ENCODE results near the gene PKHD1.

Gene PKHD1

DNA sequence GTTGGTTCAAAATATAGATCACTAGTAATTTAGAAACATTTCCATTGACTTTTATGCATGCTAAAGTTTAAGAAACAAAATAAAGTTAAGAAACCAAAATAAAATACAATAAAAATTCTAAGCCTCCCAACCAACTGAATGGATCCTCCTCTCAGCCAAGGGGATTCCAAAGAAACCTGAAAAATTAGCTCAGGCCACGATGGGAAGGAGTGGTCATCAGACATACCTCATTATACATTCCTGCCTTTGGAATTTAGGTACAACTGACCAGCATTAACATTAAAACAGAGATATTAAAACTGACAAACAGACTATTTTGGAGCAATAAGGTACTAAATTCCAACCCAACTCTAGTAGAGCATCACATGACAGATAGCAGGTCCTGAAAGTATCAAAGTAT is 275.2 kb downstream of the PKHD1 start:
- no peak for DNase-seq (ENCODE audit: low spot score)
- TF ChIP-seq, protein P1, sequence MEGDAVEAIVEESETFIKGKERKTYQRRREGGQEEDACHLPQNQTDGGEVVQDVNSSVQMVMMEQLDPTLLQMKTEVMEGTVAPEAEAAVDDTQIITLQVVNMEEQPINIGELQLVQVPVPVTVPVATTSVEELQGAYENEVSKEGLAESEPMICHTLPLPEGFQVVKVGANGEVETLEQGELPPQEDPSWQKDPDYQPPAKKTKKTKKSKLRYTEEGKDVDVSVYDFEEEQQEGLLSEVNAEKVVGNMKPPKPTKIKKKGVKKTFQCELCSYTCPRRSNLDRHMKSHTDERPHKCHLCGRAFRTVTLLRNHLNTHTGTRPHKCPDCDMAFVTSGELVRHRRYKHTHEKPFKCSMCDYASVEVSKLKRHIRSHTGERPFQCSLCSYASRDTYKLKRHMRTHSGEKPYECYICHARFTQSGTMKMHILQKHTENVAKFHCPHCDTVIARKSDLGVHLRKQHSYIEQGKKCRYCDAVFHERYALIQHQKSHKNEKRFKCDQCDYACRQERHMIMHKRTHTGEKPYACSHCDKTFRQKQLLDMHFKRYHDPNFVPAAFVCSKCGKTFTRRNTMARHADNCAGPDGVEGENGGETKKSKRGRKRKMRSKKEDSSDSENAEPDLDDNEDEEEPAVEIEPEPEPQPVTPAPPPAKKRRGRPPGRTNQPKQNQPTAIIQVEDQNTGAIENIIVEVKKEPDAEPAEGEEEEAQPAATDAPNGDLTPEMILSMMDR (IDR thresholded peaks at IDR 0.05; ENCODE audit: extremely low read depth, insufficient read depth, missing control alignments): no peak
- in situ Hi-C loops (cut with MboI; ENCODE audit: low pct_unique_long_range_greater_than_20kb, low sequenced_read_pairs, unreplicated experiment): no loop called here

DNA sequence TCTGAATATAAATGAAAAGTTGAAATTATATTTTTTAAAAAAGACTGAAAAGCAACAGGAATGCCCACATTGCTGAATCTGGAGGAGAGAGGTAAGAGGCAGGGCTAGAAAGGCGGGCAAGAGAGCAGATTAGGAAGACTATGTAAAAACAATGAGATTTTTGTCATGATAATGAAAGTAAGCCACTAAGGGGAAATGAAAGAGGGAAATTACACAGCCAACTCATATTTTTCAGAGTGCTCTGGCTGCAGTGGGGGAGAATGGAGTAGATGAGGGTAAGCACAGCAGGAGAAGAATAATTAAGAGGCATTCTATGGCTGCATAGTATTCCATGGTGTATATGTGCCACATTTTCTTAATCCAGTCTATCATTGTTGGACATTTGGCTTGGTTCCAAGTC is 281.9 kb downstream of the PKHD1 start:
- TF ChIP-seq, protein P1 (IDR thresholded peaks at IDR 0.05; ENCODE audit: extremely low read depth, insufficient read depth, missing control alignments): no peak
- in situ Hi-C loops (cut with MboI; ENCODE audit: low pct_unique_long_range_greater_than_20kb, low sequenced_read_pairs, unreplicated experiment): no loop called here
- no peak for DNase-seq (ENCODE audit: low spot score)

DNA sequence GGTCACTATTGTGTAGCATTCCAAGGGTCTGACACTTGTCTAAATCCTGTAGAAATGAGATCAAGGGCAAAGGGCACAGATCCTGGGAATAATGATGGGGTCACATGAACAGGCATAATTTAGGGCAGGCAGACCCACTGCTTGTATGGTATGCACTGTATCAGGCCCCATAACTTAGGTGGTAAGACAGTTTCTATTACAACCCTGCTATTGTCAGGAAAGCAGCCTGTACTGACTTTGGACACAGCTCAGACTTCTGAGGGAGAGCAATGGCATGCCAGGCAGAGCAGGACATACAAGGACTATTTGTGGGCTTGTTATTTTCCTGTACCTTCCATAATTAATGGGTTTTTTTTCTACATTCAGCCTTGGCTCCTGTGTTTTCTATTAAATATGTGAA is 286.8 kb downstream of the PKHD1 start:
- TF ChIP-seq, protein P1 (IDR thresholded peaks at IDR 0.05; ENCODE audit: extremely low read depth, insufficient read depth, missing control alignments): no peak
- DNase-seq (ENCODE audit: low spot score): no peak
- in situ Hi-C loops (cut with MboI; ENCODE audit: low pct_unique_long_range_greater_than_20kb, low sequenced_read_pairs, unreplicated experiment): no loop called here

DNA sequence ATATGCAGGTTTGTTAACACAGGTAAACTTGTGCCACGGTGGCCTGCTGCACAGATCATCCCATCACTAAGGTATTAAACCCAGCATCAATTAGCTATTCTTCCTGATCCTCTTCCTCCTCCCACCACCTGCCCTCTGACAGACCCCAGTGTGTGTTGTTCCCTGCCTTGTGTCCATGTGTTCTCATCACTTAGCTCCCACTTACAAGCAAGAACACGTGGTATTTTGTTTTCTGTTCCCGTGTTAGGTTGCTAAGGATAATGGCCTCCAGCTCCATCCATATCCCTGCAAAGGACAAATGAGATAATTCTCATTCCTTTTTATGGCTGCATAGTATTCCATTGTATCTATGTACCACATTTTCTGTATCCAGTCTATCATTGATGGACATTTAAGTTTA is 294.0 kb downstream of the PKHD1 start:
- TF ChIP-seq, protein P1 (IDR thresholded peaks at IDR 0.05; ENCODE audit: extremely low read depth, insufficient read depth, missing control alignments): no peak
- in situ Hi-C loops (cut with MboI; ENCODE audit: low pct_unique_long_range_greater_than_20kb, low sequenced_read_pairs, unreplicated experiment): no loop called here
- no peak for DNase-seq (ENCODE audit: low spot score)

DNA sequence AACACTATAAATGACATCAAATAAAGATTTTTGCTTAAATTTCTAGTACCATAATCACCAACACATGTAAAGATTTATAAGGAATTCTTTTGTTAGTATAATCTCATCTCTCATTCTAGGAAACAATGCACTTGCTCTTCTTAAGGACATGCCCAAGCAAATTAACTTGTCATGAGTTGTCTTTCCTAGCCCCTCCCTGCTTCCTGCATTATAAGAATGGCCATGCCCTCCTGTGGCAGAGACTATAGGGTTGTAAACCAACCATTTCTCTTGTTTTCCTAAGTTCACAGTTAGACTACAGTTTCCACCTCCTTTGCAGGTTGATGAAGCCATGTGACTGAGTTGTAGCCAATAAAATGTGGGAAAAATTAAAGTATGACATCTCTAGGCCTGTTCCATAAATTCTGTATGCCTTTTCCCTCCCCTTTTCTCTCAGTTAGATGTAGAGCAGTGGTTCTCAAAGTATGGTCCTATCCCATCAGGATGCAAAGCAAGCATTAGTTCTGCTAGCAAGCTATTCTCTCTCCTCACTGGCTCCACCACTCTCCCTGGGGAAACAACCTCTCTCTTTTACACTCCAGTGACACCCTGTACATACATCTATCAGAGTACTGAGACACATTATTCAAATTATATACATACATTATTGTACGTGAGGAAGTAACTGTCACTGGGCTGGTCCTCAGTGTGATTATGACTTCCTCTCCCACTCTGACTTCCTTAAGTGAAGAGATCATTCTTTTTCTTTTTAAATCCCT is 295.0 kb downstream of the PKHD1 start:
- no peak for DNase-seq (ENCODE audit: low spot score)
- TF ChIP-seq, protein P1 (IDR thresholded peaks at IDR 0.05; ENCODE audit: extremely low read depth, insufficient read depth, missing control alignments): no peak
- in situ Hi-C loops (cut with MboI; ENCODE audit: low pct_unique_long_range_greater_than_20kb, low sequenced_read_pairs, unreplicated experiment): no loop called here

DNA sequence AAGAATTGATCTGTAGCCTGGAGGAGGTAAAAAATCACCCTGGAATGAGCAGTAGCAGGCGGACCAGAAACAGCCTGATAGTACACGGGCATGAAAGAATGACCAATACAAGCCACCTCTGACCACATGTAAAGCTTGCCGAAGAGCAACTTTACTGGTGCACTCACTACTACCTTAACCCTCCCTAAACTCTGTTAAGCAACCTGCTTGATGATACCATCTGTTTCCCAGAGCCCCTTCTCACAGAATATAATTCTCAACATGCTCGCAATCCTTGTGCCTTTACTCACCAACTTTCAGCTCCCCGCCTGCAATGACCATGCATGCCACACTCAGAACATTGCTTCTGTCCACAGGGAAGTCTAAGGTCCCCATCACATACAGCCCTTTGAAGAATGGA is 296.5 kb downstream of the PKHD1 start:
- TF ChIP-seq, protein P1 (IDR thresholded peaks at IDR 0.05; ENCODE audit: extremely low read depth, insufficient read depth, missing control alignments): no peak
- in situ Hi-C loops (cut with MboI; ENCODE audit: low pct_unique_long_range_greater_than_20kb, low sequenced_read_pairs, unreplicated experiment): no loop called here
- no peak for DNase-seq (ENCODE audit: low spot score)
